ENCODE data around the gene ARHGAP42.

- TF ChIP-seq CTCF (IDR thresholded peaks at IDR 0.05; ENCODE audit: borderline replicate concordance, extremely low read depth, low read length, poor library complexity, severe bottlenecking) (no peak), EZH2 (IDR thresholded peaks at IDR 0.05; ENCODE audit: borderline replicate concordance, low read depth, low read length, severe bottlenecking) (no peak)
Observed at GRCh38 chr11:100689141-100689540, 2.1 kb downstream of the ARHGAP42 start.

Data from DND-41 (cell line).